GM23248 (cell line): Measurements from ENCODE around the gene SLBP. TPM values are rescaled to one million over a fixed set of nuclear protein-coding genes. Genes with fewer than 3 reads are reported as not detected.

Experiments
- DNase-seq: peaks from one replicate; pipeline ENCODE4 v3.0.0-alpha.2; 2015
- H2AFZ ChIP-seq: fragments of 200-600 bp; sonication (generic); 2 replicates; pipeline ENCODE4 v1.6.1; 2016; ENCODE audit warnings: antibody characterized with exemption
- H3F3A ChIP-seq: fragments of 200-600 bp; sonication (generic); 2 replicates; pipeline ENCODE4 v1.6.1; 2016; ENCODE audit warnings: mild to moderate bottlenecking, antibody characterized with exemption, mixed run types; ENCODE audit not compliant: insufficient read depth
- H3K27ac ChIP-seq: fragments of 200-600 bp; sonication (generic); 2 replicates; pipeline ENCODE4 v1.5.1; 2016; ENCODE audit warnings: mild to moderate bottlenecking
- H3K27me3 ChIP-seq: fragments of 200-600 bp; sonication (generic); replicated peaks from 2 replicates; pipeline ENCODE4 v1.6.1; 2016; ENCODE audit warnings: mild to moderate bottlenecking; ENCODE audit not compliant: insufficient read depth
- H3K36me3 ChIP-seq: fragments of 200-600 bp; sonication (generic); 2 replicates; pipeline ENCODE4 v1.6.1; 2016; ENCODE audit warnings: low read depth, mild to moderate bottlenecking
- H3K4me1 ChIP-seq: fragments of 200-600 bp; sonication (generic); 2 replicates; pipeline ENCODE4 v1.6.1; 2016; ENCODE audit warnings: mild to moderate bottlenecking; ENCODE audit not compliant: insufficient read depth
- H3K4me2 ChIP-seq: fragments of 200-600 bp; sonication (generic); one replicate; pipeline ENCODE4 v1.6.1; 2016; ENCODE audit warnings: mild to moderate bottlenecking; ENCODE audit not compliant: unreplicated experiment
- H3K4me3 ChIP-seq: fragments of 200-600 bp; sonication (generic); 2 replicates; pipeline ENCODE4 v1.5.1; 2016; ENCODE audit warnings: mild to moderate bottlenecking
- H3K79me2 ChIP-seq: fragments of 200-600 bp; sonication (generic); 2 replicates; pipeline ENCODE4 v1.6.1; 2016; ENCODE audit warnings: mild to moderate bottlenecking; ENCODE audit not compliant: insufficient read depth
- H3K9ac ChIP-seq: fragments of 200-600 bp; sonication (generic); 2 replicates; pipeline ENCODE4 v1.6.1; 2016; ENCODE audit warnings: mild to moderate bottlenecking
- H3K9me2 ChIP-seq: fragments of 200-600 bp; sonication (generic); 2 replicates; pipeline ENCODE4 v1.6.1; 2016; ENCODE audit warnings: mixed run types, mild to moderate bottlenecking, moderate library complexity; ENCODE audit not compliant: insufficient read depth
- H3K9me3 ChIP-seq: fragments of 200-600 bp; sonication (generic); one replicate; pipeline ENCODE4 v1.6.1; 2017; ENCODE audit warnings: low read depth
- H4K20me1 ChIP-seq: fragments of 200-600 bp; sonication (generic); 2 replicates; pipeline ENCODE4 v1.6.0; 2016; ENCODE audit not compliant: insufficient read depth
- EZH2 ChIP-seq: fragments of 200-600 bp; sonication (generic); IDR thresholded peaks from 2 replicates; pipeline ENCODE4 v1.6.1; 2018; ENCODE audit warnings: antibody characterized with exemption, mild to moderate bottlenecking; ENCODE audit not compliant: insufficient read depth, poor library complexity, severe bottlenecking
- EZH2phosphoT487 ChIP-seq: fragments of 200-600 bp; sonication (generic); IDR thresholded peaks from 2 replicates; pipeline ENCODE4 v1.6.1; 2018; ENCODE audit warnings: antibody characterized with exemption, moderate library complexity, mild to moderate bottlenecking, low read depth; ENCODE audit not compliant: insufficient read depth
- WGBS, 2 experiments: methylation state at CpG; one replicate each; pipeline ENCODE4 v1.1.6; 2015 to 2017; ENCODE audit warnings: low lambda C conversion rate in 2 of 2, low coverage in 1 of 2; ENCODE audit errors: missing lambda C conversion rate in 2 of 2; 5-methylcytosine and 5-hydroxymethylcytosine counted together
- in situ Hi-C: fragments of 300-500 bp; cut with MboI; formaldehyde crosslinking; loops from 2 replicates; pipeline ENCODE4 v1.15.0; 2020
- polyA plus RNA-seq: library from polyadenylated mRNA; unstranded; fragments of >200 nt; fragmentation: Nextera tagmentation; extraction: Ambion mirVana; gene quantifications from 2 replicates; pipeline ENCODE4 v1.2.1, GENCODE V29; 2016
- total RNA-seq: library from RNA; depleted of rRNA; stranded (reverse); fragments of >200 nt; shearing (Covaris generic); gene quantifications from 2 replicates; pipeline ENCODE4 v1.2.3, GENCODE V29; 2014

Gene SLBP
- total and polyA plus RNA-seq, 2 experiments from 2014 or later = 72.7 to 85.8 TPM

DNA sequence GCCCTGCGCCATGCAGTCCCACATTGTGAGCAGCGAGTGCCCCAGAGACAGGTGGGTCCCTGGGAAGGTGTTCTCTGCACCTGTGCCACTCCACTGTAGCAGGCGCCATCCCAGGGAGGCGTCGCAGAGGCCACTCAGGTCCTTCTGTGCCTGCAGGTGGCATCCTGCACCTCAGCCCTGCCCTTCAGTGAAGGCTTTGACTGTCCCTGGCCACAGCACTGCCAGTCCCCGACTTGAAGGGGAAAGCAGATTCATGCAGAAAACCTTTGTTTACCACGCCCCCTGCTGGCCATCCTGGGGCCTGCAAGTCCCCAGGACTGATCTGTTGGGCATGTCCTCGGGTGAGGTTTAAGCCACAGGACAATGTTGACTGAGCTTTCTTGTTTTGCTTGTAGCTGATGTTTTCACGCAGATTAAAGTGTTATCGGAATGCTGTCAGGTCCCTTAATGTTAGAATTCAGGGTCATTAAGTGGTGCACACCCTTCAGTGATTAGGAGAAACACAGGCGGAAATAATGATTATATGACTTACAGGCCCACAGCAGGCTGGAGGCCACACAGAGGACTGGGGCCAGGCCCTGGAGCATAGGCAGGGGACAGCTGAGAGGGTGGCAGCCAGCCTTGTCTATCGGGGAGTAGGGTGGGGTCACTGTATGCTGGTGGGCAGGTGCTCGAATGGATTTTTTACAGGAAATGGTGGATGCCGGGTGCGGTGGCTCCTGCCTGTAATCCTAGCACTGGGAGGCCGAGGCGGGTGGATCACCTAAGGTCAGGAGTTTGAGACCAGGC is 14.2 kb upstream of the SLBP start:
- peaks cover 86% of the 10 kb centered on the region for H3K79me2 ChIP-seq
- TF ChIP-seq EZH2 (no peak), EZH2phosphoT487 (no peak)
- 0 out of 2 replicates have a peak, but pooled peaks cover 4% of the 10 kb centered on the region for H3K36me3 ChIP-seq
- no peaks in the 10 kb centered on the region for H3K9me2 ChIP-seq
- no peaks in the 10 kb centered on the region for H3F3A ChIP-seq
- no peak overlapping the region for H3K4me3 ChIP-seq
- in situ Hi-C loops = no loop called here
- H3K4me2 ChIP-seq = no peak overlapping the region
- H3K9me3 ChIP-seq = no peaks in the 10 kb centered on the region
- H3K27ac ChIP-seq = no peak overlapping the region
- peaks cover 21% of the 10 kb centered on the region for H3K4me1 ChIP-seq
- H3K27me3 ChIP-seq = no peaks in the 10 kb centered on the region
- no peak overlapping the region for H2AFZ ChIP-seq
- DNase-seq = peak; percentile 73
- H4K20me1 ChIP-seq = no peaks in the 10 kb centered on the region
- 65 to 66% methylated on average over 17 of the region's 17 CpGs for WGBS, 2 experiments
- H3K9ac ChIP-seq = no peak overlapping the region

DNA sequence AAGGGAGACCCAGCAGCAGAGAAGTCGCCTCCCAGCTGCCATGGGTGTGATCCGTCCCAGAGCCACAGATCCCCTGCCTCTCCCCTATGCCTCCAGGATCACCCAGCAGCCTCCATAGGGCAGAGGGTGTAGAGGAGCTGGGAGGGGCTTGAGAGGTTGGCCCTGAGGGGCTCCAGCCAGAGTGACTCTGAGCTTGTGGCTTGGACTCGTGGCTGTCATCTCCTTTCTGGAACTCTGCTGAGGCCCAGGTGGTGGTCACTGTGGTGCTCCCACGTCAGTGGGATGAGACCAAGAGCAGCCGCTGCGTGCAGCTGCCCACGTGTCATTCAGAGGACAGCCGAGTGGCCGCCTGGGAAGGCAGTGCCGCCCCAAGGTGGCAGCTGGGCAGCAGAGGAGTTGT is 13.4 kb upstream of the SLBP start:
- no peak for DNase-seq
- 91 to 92% methylated on average over 10 of the region's 10 CpGs for WGBS, 2 experiments
- Histone ChIP-seq H3K79me2 (peaks cover 83% of the 10 kb centered on the region), H4K20me1 (no peaks in the 10 kb centered on the region), H3K27me3 (no peaks in the 10 kb centered on the region), H2AFZ (no peak overlapping the region), H3K4me3 (no peak overlapping the region), H3K9me2 (no peaks in the 10 kb centered on the region), H3K9me3 (no peaks in the 10 kb centered on the region), H3K4me2 (no peak overlapping the region), H3K4me1 (peaks cover 21% of the 10 kb centered on the region), H3K27ac (no peak overlapping the region), H3K9ac (no peak overlapping the region), H3F3A (no peaks in the 10 kb centered on the region), H3K36me3 (0 out of 2 replicates have a peak, but pooled peaks cover 4% of the 10 kb centered on the region)
- no peak for TF ChIP-seq EZH2phosphoT487
- no peak for TF ChIP-seq EZH2
- in situ Hi-C loops = no loop called here

DNA sequence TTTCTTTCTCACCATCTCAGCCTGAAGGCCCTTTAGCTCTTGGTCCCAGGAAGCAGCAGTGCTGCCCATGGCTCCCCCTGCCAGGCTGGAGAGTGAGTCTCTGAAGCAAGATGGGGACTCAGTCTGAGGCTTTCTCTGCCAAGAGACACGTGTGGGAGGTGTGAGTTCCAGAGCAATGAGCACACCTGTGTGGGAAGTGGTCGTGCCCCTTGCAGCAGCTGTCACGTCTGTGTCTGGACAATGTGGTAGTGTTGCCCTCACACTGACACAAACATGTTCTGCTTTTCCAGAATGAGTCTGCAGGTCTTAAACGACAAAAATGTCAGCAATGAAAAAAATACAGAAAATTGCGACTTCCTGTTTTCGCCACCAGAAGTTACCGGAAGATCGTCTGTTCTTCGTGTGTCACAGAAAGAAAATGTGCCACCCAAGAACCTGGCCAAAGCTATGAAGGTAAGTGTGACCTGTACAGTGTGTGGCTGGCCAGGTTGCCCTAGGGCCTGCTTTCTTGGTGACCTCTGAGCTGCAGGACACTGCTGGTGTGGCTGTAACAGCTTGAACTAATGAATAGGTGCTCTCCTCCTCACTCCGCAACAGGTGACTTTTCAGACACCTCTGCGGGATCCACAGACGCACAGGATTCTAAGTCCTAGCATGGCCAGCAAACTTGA is 11.1 kb upstream of the SLBP start:
- Histone ChIP-seq H3K27me3 (no peaks in the 10 kb centered on the region), H3K9me2 (no peaks in the 10 kb centered on the region), H3K27ac (no peak overlapping the region), H4K20me1 (no peaks in the 10 kb centered on the region), H3F3A (no peaks in the 10 kb centered on the region), H3K4me3 (no peak overlapping the region; the same call in 1 of the 2 replicates), H3K4me1 (peaks cover 24% of the 10 kb centered on the region), H3K9ac (peak overlapping the region; percentile 63; the same call in 1 of the 2 replicates), H3K4me2 (no peak overlapping the region), H3K9me3 (no peaks in the 10 kb centered on the region), H3K36me3 (no peaks in the 10 kb centered on the region), H3K79me2 (peaks cover 83% of the 10 kb centered on the region), H2AFZ (no peak overlapping the region)
- 78 to 79% methylated on average over 12 of the region's 12 CpGs for WGBS, 2 experiments
- no peak for DNase-seq
- in situ Hi-C loops = no loop called here
- TF ChIP-seq EZH2 (no peak), EZH2phosphoT487 (no peak)

DNA sequence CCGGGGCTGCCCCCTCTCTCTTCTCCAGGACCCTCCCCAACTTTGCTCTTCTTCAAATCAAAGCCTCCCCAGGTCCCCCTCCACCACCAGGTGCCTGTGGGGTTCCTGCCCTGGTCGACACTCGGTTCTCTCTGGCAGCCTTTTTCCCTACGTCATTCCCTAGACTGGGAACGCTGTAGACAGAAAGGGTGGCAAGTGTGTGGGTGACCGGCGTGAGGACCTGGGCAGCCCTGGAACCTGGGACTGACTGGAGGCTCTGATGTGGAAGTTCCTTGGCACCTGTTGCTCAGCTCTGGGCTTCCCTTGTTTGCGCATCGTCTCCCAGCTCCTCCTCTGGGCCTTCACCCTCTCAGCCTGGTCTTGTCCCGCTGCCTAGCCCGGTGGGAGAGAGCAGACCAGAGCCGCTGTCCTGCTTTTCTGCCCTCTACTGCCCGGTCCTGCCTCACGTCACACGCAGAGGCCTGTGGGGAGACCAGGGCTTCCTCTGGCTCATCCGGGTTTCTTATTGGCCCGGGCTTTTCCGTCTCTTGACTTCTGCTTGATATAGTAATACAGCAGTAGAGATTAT is 10.5 kb upstream of the SLBP start:
- peaks cover 83% of the 10 kb centered on the region for H3K79me2 ChIP-seq
- no peak overlapping the region for H3K27ac ChIP-seq
- WGBS, 2 experiments = 74 to 76% methylated on average over 18 of the region's 18 CpGs
- no peak overlapping the region for H2AFZ ChIP-seq
- H3K4me3 ChIP-seq = peak overlapping the region; percentile 92
- TF ChIP-seq EZH2phosphoT487 (no peak), EZH2 (no peak)
- H4K20me1 ChIP-seq = no peaks in the 10 kb centered on the region
- H3K9me2 ChIP-seq = no peaks in the 10 kb centered on the region
- no peaks in the 10 kb centered on the region for H3K27me3 ChIP-seq
- DNase-seq = no peak
- H3K4me2 ChIP-seq = peak overlapping the region; percentile 44
- H3K9ac ChIP-seq = peak overlapping the region; percentile 63
- in situ Hi-C loops = no loop called here
- H3K36me3 ChIP-seq = no peaks in the 10 kb centered on the region
- peaks cover 22% of the 10 kb centered on the region for H3K4me1 ChIP-seq
- no peaks in the 10 kb centered on the region for H3K9me3 ChIP-seq
- H3F3A ChIP-seq = no peaks in the 10 kb centered on the region
